Fibroblast of lung (primary cell): Measurements from ENCODE around the gene DCLRE1A. TPM values are rescaled to one million over a fixed set of nuclear protein-coding genes. Genes with fewer than 3 reads are reported as not detected.

Source experiments
- DNase-seq, 2 donors: peaks; one replicate each; pipeline versions ENCODE4 v3.0.0 to v3.0.0-alpha.2; 2010; ENCODE audit warnings: low read depth in 2 of 2
- H2AFZ ChIP-seq: 2 replicates; pipeline ENCODE4 v1.5.1; 2012; ENCODE audit warnings: low read length, control low read depth, inconsistent platforms
- H3K27ac ChIP-seq: 2 replicates; pipeline ENCODE4 v1.5.1; 2011; ENCODE audit warnings: low read length, control low read depth; ENCODE audit not compliant: insufficient read depth
- H3K27me3 ChIP-seq: 2 replicates; pipeline ENCODE4 v1.5.1; 2011; ENCODE audit warnings: mild to moderate bottlenecking, low read length; ENCODE audit not compliant: control insufficient read depth, insufficient read depth
- H3K36me3 ChIP-seq: 2 replicates; pipeline ENCODE4 v1.5.1; 2011; ENCODE audit warnings: low read length; ENCODE audit not compliant: control insufficient read depth, insufficient read depth
- H3K4me1 ChIP-seq: 2 replicates; pipeline ENCODE4 v1.5.1; 2011; ENCODE audit warnings: low read length; ENCODE audit not compliant: control insufficient read depth, insufficient read depth; ENCODE audit errors: extremely low read depth
- H3K4me2 ChIP-seq: 2 replicates; pipeline ENCODE4 v1.5.1; 2011; ENCODE audit warnings: low read length, control low read depth; ENCODE audit not compliant: insufficient read depth; ENCODE audit errors: extremely low read depth
- H3K4me3 ChIP-seq, 4 experiments: fragments of 200-600 bp in 1 of 4; sonication (generic) in 1 of 4; replicated peaks in 1 of 4; 2 replicates each; pipeline ENCODE4 v1.5.1; 2011 to 2016; ENCODE audit warnings: low read length in 4 of 4, low read depth in 3 of 4, mild to moderate bottlenecking in 3 of 4, control low read depth in 2 of 4, inconsistent platforms in 1 of 4, mixed read lengths in 1 of 4; ENCODE audit not compliant: insufficient read depth in 1 of 4; ENCODE audit errors: control extremely low read depth in 1 of 4
- H3K79me2 ChIP-seq: 2 replicates; pipeline ENCODE4 v1.5.1; 2012; ENCODE audit warnings: mild to moderate bottlenecking, low read length, inconsistent platforms; ENCODE audit not compliant: control insufficient read depth, insufficient read depth
- H3K9ac ChIP-seq: 2 replicates; pipeline ENCODE4 v1.5.1; 2011; ENCODE audit warnings: mild to moderate bottlenecking, low read length, control low read depth; ENCODE audit not compliant: insufficient read depth
- H3K9me3 ChIP-seq: 2 replicates; pipeline ENCODE4 v1.5.1; 2012; ENCODE audit warnings: low read depth, low read length; ENCODE audit not compliant: control insufficient read depth, insufficient read depth
- H4K20me1 ChIP-seq: 2 replicates; pipeline ENCODE4 v1.5.1; 2011; ENCODE audit warnings: low read length; ENCODE audit not compliant: control insufficient read depth, insufficient read depth; ENCODE audit errors: extremely low read depth
- CTCF ChIP-seq, 2 donors: IDR thresholded peaks in 1 of 2; conservative IDR thresholded peaks in 1 of 2; 1 replicate in 1 of 2; 2 replicates in 1 of 2; pipeline ENCODE4 v1.5.1; 2011 to 2012; ENCODE audit warnings: low read length in 2 of 2, control low read depth in 1 of 2, inconsistent platforms in 1 of 2, low read depth in 1 of 2, mild to moderate bottlenecking in 1 of 2
- EZH2 ChIP-seq: IDR thresholded peaks from 2 replicates; pipeline ENCODE4 v1.5.1; 2012; ENCODE audit warnings: low read length, control low read depth, mild to moderate bottlenecking; ENCODE audit errors: missing control alignments
- polyA plus RNA-seq, 2 donors: library from polyadenylated mRNA; depleted of rRNA in 1 of 2; stranded (reverse) in 1 of 2; unstranded in 1 of 2; fragments of >200 nt; gene quantifications; 2 replicates each; pipeline ENCODE4 v1.2.1, GENCODE V29; 2011 to 2012; ENCODE audit warnings: missing spikeins in 1 of 2
- total RNA-seq: library from RNA; depleted of rRNA; stranded (reverse); fragments of >200 nt; gene quantifications from 2 replicates; pipeline ENCODE4 v1.2.1, GENCODE V29; 2014

The DCLRE1A gene
- total and polyA plus RNA-seq, 2 donors (not counting 1 experiment from before 2014, with no cell fraction given): 5.2 to 9.4 TPM

GRCh38 chr10:113808168-113808567 lies 45.7 kb downstream of the DCLRE1A start:
- H3K27ac ChIP-seq: no peak overlapping the region
- H3K27me3 ChIP-seq: peaks cover 2% of the 10 kb centered on the region
- H3K4me3 ChIP-seq: no peak overlapping the region
- no peak overlapping the region for H3K9ac ChIP-seq
- no peaks in the 10 kb centered on the region for H3K9me3 ChIP-seq
- H3K79me2 ChIP-seq: no peaks in the 10 kb centered on the region
- no peaks in the 10 kb centered on the region for H4K20me1 ChIP-seq
- H2AFZ ChIP-seq: no peak overlapping the region
- DNase-seq: no peak
- no peak for TF ChIP-seq CTCF (conservative IDR thresholded peaks at IDR 0.05 in 1 of 2, IDR thresholded peaks at IDR 0.05 in 1 of 2; ENCODE audit: low read depth in 1 of 2, low read length in 2 of 2)
- TF ChIP-seq EZH2: no peak
- no peaks in the 10 kb centered on the region for H3K36me3 ChIP-seq
- no peaks in the 10 kb centered on the region for H3K4me1 ChIP-seq
- H3K4me2 ChIP-seq: no peak overlapping the region

- Histone ChIP-seq H3K4me3 (no peak overlapping the region), H3K9ac (no peak overlapping the region), H3K27ac (no peak overlapping the region), H3K79me2 (no peaks in the 10 kb centered on the region), H3K27me3 (peaks cover 2% of the 10 kb centered on the region), H3K4me1 (no peaks in the 10 kb centered on the region), H3K4me2 (no peak overlapping the region), H2AFZ (no peak overlapping the region), H3K36me3 (no peaks in the 10 kb centered on the region), H3K9me3 (no peaks in the 10 kb centered on the region), H4K20me1 (no peaks in the 10 kb centered on the region)
- TF ChIP-seq CTCF (conservative IDR thresholded peaks at IDR 0.05 in 1 of 2, IDR thresholded peaks at IDR 0.05 in 1 of 2; ENCODE audit: low read depth in 1 of 2, low read length in 2 of 2): no peak
- no peak for DNase-seq
Observed at GRCh38 chr10:113806503-113806902, 47.4 kb downstream of the DCLRE1A start.

- H3K9ac ChIP-seq: no peak overlapping the region
- no peak overlapping the region for H3K4me3 ChIP-seq
- no peak for TF ChIP-seq EZH2
- no peak for TF ChIP-seq CTCF (conservative IDR thresholded peaks at IDR 0.05 in 1 of 2, IDR thresholded peaks at IDR 0.05 in 1 of 2; ENCODE audit: low read depth in 1 of 2, low read length in 2 of 2)
- H3K4me2 ChIP-seq: no peak overlapping the region
- no peak overlapping the region for H3K27ac ChIP-seq
- no peaks in the 10 kb centered on the region for H3K9me3 ChIP-seq
- no peaks in the 10 kb centered on the region for H3K4me1 ChIP-seq
- peaks cover 5% of the 10 kb centered on the region for H3K27me3 ChIP-seq
- no peak for DNase-seq
- no peaks in the 10 kb centered on the region for H3K79me2 ChIP-seq
- no peak overlapping the region for H2AFZ ChIP-seq
- no peaks in the 10 kb centered on the region for H4K20me1 ChIP-seq
- H3K36me3 ChIP-seq: no peaks in the 10 kb centered on the region
Observed at GRCh38 chr10:113802997-113803396, 50.9 kb downstream of the DCLRE1A start.
